ENCODE measurements around the gene EEF1G. TPM values are rescaled to one million over a fixed set of nuclear protein-coding genes. Genes with fewer than 3 reads are reported as not detected.

EEF1G gene
- total and polyA plus RNA-seq, 2 of the 13 experiments (the other 11 are each of a cell fraction or from before 2014, with no cell fraction given), result 1,787 to 2,144 TPM

GRCh38 chr11:62546244-62546928 is 27.3 kb downstream of the EEF1G start, which contains the start of gene AHNAK (continued):
- TF ChIP-seq NFAT5 (CRISPR knock-in tag; IDR thresholded peaks at IDR 0.05), result no peak
- no peak for TF ChIP-seq ZNF7 (CRISPR knock-in tag; IDR thresholded peaks at IDR 0.05)
- no peak for TF ChIP-seq MLXIP (CRISPR knock-in tag; IDR thresholded peaks at IDR 0.05; ENCODE audit: borderline replicate concordance)
- no peak for TF ChIP-seq RORA (CRISPR knock-in tag; IDR thresholded peaks at IDR 0.05)
- no peak for TF ChIP-seq ZNF570 (CRISPR knock-in tag; IDR thresholded peaks at IDR 0.05; ENCODE audit: borderline replicate concordance)
- no peak for TF ChIP-seq ZNF577 (CRISPR knock-in tag; IDR thresholded peaks at IDR 0.05; ENCODE audit: borderline replicate concordance, low read depth)
- no peak for TF ChIP-seq PAWR (CRISPR knock-in tag; IDR thresholded peaks at IDR 0.05; ENCODE audit: borderline replicate concordance)
- TF ChIP-seq HNRNPUL1 (IDR thresholded peaks at IDR 0.05; ENCODE audit: low read depth, low read length), result no peak
- no peak for TF ChIP-seq CEBPG (CRISPR knock-in tag; IDR thresholded peaks at IDR 0.05)
- TF ChIP-seq ZBTB21 (CRISPR knock-in tag; IDR thresholded peaks at IDR 0.05), result no peak
- no peak for TF ChIP-seq ZNF766 (CRISPR knock-in tag; IDR thresholded peaks at IDR 0.05; ENCODE audit: borderline replicate concordance)
- no peak for TF ChIP-seq U2AF2 (IDR thresholded peaks at IDR 0.05; ENCODE audit: low read depth, low read length)
- no peak for TF ChIP-seq ATF5 (CRISPR knock-in tag; IDR thresholded peaks at IDR 0.05; ENCODE audit: low read depth)
- TF ChIP-seq SIN3B (IDR thresholded peaks at IDR 0.05; ENCODE audit: low read length), result no peak
- TF ChIP-seq ZNF891 (CRISPR knock-in tag; IDR thresholded peaks at IDR 0.05), result no peak; the same call in 1 of the 2 replicates
- TF ChIP-seq SUZ12 (IDR thresholded peaks at IDR 0.05; ENCODE audit: low read depth, low read length), result no peak
- no peak for TF ChIP-seq ZNF569 (CRISPR knock-in tag; IDR thresholded peaks at IDR 0.05; ENCODE audit: borderline replicate concordance)
- no peak; the same call in 1 of the 2 replicates for TF ChIP-seq ZMAT3 (CRISPR knock-in tag; conservative IDR thresholded peaks at IDR 0.05)
- TF ChIP-seq FUBP1 (CRISPR knock-in tag; IDR thresholded peaks at IDR 0.05; ENCODE audit: borderline replicate concordance), result 0 out of 2 replicates have a peak, but pooled peaks have one; percentile 64
- TF ChIP-seq ZFP82 (CRISPR knock-in tag; IDR thresholded peaks at IDR 0.05; ENCODE audit: borderline replicate concordance), result no peak

Measured in HepG2 (cell line).